Measurements from ENCODE around the gene ANKRD11.

GRCh38 chr16:89371386-89371785 lies 119.0 kb downstream of the ANKRD11 start:
- no peak for TF ChIP-seq POLR2A (IDR thresholded peaks at IDR 0.05; ENCODE audit: low read length)
- TF ChIP-seq GATA1 (IDR thresholded peaks at IDR 0.05; ENCODE audit: low read depth, low read length) = no peak
